Purkinje cell (primary cell): ENCODE measurements around the gene PSMA3. TPM values are rescaled to one million over a fixed set of nuclear protein-coding genes. Genes with fewer than 3 reads are reported as not detected.

Source experiments
- polyA plus RNA-seq: library from polyadenylated mRNA; unstranded; fragments of >200 nt; fragmentation: Nextera tagmentation; gene quantifications from 2 replicates; pipeline ENCODE4 v1.2.1, GENCODE V29; 2014

The PSMA3 gene
- 775 and 777 TPM in 2 replicates for polyA plus RNA-seq

DNA sequence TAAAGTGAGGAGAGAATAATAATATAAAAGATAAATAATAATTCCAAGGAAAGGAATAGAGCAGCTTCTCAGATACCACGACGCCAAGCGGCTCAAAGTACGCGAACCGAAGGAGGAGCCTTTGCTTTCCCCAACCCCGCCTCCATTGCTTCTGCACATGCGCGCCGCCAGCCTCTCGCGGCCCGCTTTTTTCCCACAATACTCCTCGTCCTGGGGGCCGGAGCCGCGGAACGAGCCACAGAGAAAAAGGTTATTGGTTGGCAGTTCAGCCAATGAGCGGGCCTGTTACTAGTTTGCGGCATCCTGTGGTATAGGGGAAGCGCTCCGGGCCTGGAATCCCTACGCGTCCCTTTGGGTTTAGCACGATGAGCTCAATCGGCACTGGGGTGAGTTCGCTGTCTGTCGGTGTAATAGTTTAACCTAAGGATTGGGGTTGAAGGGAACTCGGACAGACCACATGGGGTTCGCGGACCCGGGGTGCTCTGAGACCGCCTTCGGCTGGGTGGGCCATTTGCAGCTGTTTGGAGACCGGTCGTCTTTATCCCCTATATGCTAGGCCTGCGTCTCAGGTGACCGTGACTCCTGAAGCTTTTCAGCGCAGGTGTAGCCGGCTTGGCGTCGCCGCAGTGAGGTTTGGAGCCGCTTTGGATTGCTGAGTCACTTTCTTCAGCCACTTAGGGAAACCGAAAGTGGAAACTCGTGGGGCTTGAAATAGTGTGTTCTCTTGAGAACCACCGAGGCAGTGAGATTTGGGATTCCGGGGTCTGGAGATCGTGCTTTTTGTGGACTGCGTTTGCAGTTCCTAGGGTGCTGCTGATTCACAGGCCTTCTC is at the start of gene PSMA3:
Gene PSMA3, plus strand, starts transcription at position 288 of the 832 bp plus-strand sequence. Its CDS starts 78 bp downstream, at position 366.

DNA sequence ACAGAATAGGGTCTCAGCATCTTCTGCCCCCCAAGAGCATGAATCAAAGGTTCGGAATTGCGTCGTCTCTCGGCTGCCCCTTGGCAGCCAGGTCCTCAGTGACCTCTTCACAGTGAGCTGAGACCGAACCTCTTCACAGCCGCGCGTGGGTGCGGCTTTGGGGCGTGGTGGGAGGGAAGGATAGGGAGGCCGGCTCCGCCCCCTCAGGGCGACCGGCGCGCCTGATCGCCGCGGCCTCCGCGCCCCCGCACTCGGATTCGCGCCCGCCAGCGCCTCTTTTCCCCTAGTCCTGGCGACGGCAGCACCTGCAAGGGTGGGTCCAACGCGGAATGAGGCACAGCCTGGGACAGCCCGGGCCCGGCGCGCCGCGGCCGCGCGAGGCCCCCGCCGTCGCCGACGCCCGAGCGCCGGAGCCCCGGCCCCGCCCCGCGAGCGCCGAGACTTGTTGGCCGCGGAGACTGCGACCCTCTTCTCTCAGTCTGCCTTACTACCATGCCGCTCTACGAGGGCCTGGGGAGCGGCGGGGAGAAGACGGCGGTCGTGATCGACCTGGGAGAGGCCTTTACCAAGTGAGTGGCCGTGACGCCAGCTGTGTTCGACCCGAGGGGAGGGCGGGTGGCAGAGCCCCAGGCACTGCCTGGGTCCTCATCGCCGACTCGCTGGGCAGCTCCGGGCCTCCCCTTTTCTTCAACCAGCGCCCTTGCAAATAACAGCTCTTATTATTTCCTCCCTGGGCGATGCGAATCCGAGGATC is 44.7 kb upstream of the PSMA3 start, which contains the start of gene ACTR10:
Gene ACTR10, plus strand, starts transcription at position 424 of the 754 bp plus-strand sequence. Its CDS starts 69 bp downstream, at position 493.

DNA sequence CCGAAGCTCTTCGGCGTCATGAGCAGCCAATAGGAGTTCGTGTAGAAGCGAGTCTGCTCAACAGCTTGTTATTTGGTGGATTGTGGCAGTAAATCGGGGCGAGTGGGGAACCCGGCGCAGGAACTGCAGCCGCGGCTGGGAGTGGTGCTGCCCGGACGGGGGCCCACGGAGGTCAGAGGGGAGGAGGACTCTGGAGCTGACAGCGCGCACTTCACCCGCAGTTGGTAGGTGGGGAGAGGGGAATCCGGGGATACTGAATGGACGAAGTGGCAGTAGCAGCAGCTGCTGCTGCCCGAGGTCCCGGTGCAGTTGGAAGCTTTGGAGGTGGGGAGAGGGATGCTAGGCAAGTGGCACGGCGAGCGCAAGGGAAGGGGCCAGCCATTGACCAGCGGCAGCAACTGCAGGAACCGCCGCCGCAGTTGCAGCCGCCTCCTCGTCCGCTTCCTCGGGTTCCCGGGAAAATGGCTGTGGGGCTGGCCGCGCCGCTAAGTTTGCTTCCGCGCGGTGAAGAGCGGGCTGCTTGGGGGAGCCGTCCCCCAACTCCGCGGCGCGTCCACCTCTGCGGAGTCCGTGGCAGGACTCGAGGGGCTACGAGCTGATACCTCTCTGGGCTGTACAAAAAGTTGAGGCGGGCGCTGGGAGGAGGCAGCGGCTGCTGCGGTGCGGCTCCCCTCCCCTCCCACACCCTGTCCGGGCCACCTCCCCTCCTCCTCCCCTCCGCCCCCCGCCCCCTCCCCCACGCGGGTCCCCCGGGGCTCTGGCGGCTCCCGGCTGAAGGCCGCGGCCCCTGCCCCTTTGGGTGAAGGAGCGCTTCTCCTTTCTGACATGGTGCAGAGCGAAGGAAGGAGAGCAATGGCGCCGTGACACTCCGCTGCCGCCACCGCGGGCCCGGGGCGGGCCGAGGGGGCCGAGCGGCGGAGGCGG is 54.1 kb downstream of the PSMA3 start, which contains the start of gene ARID4A:
Gene ARID4A, plus strand, starts transcription at position 79 of the 924 bp plus-strand sequence. CDS start 1,300 bp downstream, outside the sequence.

Other genes with a start within 250 kb of the PSMA3 start
- 177 and 182 TPM in 2 replicates for gene ARMH4, start 92.6 kb upstream of the PSMA3 start, polyA plus RNA-seq
- gene ACTR10, start 44.7 kb upstream of the PSMA3 start, polyA plus RNA-seq = 475 and 491 TPM in 2 replicates
- 75.9 and 79.0 TPM in 2 replicates for gene ARID4A, start 53.7 kb downstream of the PSMA3 start, polyA plus RNA-seq
- gene TOMM20L, start 151.1 kb downstream of the PSMA3 start, polyA plus RNA-seq = not detected in 2 replicates
- gene TIMM9, start 182.7 kb downstream of the PSMA3 start, polyA plus RNA-seq = 129 and 150 TPM in 2 replicates
- gene KIAA0586, start 182.9 kb downstream of the PSMA3 start, polyA plus RNA-seq = 11.3 and 15.4 TPM in 2 replicates